Inflammatory macrophage treated with lipopolysaccharide for 4 hours (primary cell): ENCODE results near the gene PCDH15.

Experiments
- DNase-seq: peaks from one replicate; pipeline ENCODE4 v3.0.0-alpha.2; 2020

PCDH15 gene

DNA sequence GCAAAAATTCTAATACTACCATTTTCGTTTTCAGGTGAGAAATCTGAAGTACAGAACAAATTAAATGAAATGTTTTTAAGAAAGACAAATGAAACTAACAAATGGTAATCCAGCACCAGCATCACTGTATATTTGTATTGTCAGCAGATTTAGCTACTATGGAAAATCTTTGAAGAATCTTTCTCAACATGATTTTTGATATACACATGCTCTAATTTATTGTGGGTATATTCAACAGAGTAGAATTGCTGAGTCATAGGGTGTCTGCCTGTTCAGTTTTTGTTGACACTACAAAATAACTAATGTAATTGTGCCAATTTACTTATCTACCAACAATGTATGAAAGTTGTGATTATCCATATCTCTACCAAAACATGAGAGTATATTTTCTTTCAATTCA, 437.6 kb downstream of the PCDH15 start:
- DNase-seq: no peak

DNA sequence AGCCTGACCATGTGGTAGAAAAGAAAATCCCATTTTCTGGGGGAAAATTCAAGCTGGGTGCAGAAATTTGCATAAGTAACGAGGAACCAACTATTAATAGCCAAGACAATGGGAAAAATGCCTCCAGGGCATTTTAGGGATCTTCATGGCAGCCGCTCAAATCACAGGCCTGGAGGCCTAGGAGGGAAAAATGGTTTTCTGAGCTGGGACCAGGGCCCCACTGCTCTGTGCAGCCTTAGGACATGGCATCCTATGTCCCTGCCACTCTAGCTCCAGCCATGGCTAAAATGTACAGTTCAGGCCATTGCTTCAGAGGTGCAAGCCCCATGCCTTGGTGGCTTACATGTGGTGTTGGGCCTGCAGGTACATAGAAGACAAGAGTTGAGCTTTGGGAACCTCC, 459.0 kb downstream of the PCDH15 start:
- no peak for DNase-seq

DNA sequence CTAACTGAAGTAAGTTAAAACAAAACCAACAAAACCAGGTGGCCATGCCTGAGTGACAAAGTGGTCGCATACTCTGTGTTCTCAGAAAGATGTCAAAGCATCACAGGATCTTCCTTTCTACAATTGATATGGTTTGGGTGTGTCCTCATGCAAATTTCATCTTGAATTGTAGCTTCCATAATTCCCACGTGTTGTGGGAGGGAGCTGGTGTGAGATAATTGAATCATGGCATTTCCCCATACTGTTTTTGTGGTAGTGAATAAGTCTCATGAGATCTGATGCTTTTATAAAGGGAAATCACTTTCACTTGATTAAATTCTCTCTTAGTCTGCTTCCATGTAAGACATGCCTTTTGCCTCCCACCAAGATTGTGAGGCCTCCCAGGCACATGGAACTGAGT, 465.7 kb downstream of the PCDH15 start:
- no peak for DNase-seq

DNA sequence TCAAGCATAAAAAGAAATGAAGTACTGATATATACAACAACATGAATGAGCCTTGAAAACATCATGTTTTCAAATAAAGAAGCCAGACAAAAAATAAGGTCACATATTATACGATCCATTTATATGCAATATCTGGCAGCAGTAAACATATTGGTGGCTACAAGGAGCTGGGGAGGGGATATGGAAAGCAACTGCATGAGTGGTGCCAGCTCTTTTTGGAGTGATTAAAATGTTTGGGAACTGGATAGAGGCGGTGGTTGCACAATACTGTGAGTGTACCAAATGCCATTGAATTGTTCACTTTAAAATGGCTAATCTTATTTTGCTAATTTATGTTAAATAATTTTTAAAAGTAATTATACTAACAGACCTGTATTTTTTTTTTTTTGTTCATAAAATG, 481.7 kb downstream of the PCDH15 start:
- no peak for DNase-seq

DNA sequence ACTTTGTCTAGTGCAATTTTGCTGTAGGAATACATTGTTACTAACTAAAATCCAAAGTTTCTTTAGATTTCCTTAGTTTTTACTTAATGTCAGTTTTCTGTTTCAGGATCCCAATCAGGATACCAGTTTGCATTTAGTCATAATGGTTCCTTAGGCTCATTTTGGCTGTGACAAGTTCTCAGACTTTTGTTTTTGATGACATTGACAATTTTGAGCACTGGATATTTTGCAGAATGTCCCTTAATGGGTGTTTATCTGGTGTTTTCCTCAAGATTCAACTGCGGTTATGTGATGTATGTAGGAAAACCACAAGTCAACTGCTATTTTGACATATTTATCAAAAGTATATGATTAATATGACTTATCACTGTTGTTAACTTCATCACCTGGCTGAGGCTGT, 482.6 kb downstream of the PCDH15 start:
- no peak for DNase-seq

DNA sequence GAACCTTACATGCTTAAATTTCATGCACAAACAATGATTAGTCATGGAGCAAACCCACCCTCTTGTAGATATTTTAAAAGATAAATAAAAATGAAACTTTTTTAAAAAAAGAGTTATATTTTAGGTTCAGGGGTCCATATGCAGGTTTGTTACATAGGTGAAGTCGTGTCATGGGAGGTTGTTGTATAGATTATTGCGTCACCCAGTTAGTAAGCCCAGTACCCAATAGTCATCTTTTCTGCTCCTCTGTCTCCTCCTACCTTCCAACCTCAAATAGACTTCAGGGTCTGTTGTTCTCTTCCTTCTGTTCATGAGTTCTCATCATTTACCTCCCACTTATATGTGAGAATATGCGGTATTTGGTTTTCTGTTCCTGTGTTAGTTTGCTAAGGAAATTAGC, 486.6 kb downstream of the PCDH15 start:
- no peak for DNase-seq

DNA sequence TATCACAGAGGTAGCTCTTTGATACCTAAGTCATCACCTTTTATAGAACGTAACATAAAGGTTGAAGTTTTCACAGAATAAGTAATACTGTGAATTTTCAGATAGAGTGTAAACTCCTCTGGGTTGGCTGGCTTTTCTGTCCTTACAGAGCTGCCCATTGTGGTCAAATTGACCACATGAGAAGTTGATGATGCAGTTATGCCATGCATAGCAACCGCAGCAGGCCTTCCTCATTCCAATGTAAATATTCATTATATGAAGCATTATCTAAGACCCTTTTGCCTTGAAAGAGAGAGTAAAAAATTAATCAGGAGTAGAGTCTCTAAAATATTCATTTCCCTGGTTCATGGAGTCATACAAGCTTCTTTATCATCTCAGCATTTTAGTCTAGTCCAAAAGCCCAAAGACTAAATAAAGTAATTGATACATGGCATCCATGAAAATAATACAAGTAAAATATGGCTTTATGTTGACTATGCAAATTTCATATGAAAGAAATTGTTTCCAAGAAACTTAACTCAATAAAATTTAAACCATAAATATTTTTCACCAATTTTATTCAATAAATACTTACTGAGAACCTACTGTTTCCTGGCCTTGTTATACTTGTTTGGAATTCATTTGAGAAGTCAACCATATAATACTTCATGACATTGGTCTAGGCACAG, 516.4 kb downstream of the PCDH15 start:
- DNase-seq: no peak

DNA sequence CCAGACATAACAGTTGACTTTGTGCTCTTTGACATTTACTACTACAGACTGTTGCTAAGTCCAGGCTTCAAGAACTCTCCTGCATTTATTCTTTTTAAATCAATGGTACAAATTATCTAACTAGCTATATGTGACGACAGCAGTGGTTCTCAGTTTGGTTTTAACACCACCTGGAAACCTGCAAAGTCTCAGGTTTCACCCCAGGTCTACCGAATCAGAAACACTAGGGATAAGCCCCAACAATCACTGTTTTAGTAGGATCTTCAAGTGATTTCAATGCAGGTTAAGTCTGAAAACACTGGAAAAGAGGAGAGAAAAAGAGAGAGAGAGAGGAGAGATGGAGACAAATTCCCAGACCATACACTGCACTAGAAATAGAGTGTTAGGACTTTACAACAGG, 519.0 kb downstream of the PCDH15 start:
- DNase-seq: no peak

DNA sequence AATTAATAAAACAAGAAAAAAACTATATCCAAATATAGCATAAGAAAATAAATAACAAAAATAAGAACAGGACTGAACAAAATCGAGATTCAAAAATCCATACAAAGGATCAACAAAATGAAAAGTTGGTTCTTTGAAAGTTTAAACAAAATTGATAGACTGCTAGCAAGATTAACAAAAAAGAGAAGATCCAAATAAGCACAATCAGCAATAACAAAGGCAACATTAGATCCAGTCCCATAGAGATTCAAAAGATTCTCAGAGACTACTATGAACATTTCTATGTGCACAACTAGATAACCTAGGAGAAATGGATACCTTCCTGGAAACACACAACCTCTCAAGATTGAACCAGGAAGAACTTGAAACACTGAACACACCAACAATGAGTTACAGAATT, 534.6 kb downstream of the PCDH15 start:
- DNase-seq: no peak

DNA sequence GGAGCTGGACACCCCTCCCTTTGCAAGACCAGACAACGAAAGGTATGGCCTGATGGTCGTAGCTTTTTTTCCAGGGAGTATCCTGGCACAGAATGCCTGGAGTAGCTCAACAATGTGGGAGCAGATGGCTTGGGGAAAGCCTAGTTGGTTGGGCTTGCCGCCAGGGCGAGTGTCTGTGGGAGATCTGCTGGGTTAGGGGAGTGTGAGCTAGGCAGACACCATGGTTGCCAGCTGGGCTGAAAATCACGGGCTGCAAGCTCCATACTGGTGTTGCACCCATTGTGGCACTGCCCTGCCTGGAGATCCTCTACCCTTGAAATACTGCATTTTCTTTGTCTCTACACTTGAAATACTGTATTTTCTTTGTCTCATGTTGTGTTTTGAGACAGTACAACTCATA, 538.3 kb downstream of the PCDH15 start:
- DNase-seq: no peak

DNA sequence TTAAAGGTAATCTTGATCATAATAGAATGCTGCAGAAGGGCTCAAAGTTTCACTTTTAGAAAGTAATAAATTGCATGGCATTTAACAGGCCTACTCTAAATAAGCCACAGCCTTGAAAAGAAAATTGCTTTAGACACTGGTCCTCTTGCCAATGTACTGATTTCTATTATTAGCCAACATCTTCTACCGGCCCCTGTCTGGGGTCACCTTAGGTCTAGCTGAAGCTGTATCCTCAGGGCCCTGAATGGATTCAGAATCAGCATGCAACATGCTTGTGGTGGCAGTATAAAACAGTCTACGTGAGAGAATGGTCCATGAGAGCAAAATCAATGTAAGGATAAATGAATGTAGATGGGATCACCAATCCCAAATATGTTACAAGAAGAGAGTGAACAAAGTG, 541.9 kb downstream of the PCDH15 start:
- no peak for DNase-seq

DNA sequence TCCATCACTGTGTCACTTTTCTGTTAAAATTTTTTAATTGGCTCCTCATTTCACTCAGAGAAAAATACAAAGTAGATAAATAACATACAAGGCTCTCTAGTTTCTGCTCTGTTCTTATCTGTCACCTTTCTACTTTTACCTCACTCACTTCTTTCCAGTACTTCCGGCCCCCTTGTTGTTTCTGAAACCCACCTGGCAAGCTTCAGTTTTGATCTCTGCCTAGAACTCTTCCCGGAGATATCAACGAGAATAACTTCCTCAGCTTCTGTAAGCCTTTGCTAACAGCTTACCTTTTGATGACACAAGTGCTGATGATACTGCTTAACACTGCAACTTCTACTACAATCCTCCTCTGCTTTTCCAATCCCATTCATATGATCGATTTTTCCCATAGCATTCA, 566.2 kb downstream of the PCDH15 start:
- DNase-seq: no peak

DNA sequence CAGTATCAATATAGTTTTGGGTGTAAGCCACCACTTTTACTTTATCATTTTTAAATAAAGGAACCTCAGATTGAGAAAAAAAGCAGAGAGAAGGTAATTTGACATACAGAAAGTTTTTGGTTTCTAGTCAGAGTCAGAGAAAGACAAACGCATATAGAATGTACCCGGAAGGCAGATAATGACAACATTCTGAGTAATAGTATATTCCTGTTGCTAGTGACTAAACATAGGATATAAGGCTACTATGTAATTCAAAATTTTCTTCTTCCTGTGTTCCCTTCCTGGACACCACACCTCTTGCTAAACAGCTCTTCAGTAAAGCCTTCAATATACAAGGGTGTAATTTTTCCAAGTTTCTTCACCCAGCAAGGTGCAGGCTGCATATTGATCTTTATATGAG, 597.6 kb downstream of the PCDH15 start:
- DNase-seq: no peak

DNA sequence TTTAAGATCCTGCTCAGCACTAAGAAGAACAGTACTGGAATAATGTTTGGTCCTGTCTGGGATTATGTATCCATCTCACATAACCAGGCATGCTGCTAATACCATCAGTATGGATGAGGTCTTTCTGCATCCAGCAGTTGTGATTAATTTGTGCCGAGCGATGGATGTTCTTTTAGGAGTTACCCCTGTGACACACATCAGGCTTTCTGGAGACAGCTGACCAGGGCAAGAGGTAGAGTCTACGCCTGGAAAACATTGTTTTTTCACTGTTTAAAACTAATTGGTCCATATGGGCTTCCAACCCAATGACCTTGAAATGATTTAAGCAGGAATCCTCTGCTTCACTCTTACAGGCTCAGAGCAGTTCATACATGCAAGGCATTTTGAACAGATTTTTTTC, 603.0 kb downstream of the PCDH15 start:
- DNase-seq: no peak

DNA sequence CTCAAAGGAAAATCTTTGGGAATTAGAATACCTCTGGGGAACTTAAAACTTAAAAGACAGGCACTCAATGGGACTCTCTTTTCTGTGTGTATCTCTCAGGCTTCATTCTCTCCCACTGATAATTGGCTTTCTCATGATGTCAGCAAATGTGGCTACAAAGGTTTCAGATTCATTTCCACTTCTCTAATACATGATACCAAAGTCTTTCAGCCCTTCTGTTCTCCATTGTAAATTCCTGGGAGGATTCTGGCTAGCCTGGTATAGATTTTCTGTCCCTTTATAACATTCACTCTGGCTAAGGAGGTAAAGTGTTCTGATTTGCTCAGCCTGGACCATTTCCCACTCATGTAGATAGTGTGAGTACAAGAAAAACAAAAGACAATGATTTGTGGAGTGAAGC, 606.2 kb downstream of the PCDH15 start:
- DNase-seq: no peak

DNA sequence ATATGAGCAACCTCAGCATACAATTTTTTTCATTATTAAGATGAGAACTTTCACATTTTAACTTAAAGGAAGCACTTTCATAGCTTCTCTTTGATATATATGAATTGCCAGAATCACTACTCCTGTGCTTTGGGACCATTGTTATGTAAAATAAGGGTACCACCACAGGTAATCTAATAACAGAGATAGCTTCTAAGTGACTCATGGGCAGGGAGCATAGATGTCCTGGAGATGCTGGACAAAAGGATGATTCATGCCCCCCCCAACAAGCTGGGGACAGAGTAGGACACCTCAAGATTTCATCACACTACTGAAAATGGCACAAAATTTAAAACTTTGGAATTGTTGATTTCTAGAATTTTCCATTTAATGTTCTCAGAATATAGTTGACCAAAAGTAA, 641.1 kb downstream of the PCDH15 start:
- no peak for DNase-seq

DNA sequence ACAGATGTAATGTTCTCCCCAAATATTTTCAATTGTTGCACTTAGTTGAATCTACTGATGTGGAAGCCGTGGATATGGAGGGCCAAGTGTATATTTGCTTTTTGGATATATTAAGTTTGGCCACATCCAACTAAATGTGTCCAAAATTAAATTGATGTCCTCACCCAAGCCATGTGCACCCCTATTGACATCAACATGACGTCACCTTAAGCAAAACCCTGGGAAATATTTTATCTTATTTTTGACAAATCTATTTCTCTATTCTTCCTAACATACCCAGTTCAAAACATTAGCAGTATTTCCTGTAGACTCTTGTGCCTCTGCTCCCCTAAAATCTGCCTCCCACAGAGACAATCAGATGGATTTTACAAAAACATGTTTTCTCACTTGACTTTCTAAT, 652.5 kb downstream of the PCDH15 start:
- no peak for DNase-seq

DNA sequence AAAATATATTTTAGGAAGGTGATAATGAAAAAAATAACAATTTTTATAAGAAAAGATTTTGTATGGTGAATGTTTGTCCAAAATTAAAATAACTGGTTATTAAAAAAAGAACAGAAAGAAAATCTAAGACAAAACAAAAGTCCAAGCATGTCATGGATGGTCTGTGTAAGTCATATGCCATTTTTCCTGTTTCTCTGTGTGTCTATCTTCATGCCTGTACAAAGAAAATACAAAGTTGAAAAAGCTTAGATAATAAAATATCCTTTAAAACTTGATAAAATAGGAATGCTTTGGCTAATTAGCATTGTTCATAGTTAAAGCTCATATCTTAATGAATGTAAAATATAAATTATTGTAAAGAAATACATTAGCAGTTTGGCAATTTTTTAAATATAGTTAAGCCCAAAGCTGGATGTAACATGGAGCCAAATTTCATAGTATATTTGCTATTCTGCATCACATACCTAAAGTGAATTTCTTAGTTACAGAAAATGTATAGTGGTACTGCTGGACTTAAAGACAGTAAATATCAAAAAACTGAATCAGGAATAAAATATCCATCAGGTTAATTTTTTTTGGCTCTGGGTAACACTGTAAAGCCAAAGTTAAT, 661.1 kb downstream of the PCDH15 start:
- no peak for DNase-seq

DNA sequence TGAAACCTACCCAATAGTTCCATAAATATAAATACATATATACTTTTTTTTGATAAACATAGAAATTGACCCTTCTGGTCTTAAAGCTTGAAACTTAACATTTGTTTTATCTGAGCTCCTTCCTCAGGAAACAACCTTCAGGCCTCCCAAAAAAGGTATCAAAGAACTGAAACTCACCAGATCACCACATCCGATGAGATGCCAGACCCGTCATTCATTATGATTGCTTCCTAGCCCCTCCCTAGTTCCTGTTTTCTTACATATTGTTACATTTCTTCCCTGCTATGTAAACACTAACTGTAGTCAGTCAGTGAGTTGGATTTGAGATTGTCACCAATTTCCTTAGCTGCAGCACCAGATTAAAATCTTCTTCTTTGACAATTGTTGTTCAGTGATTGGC, 663.6 kb downstream of the PCDH15 start:
- no peak for DNase-seq

DNA sequence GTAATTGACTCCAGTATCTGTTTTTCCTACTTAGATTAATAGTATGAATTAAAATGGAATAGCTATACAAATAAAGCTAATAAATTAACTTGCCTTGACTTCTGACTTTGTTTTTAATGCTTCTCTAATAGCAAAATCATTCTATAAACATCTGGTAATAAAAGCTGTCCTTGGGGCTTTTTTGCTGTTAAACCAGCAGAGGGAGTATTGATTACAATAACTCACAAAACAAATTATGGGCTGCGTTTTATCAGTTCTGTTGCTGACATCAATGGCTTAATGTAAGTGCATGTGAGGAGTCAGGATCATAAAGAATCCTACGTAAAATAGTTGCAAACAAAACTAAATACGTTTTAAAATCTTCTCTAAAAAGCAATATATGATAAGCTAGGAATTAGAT, 667.8 kb downstream of the PCDH15 start:
- no peak for DNase-seq

DNA sequence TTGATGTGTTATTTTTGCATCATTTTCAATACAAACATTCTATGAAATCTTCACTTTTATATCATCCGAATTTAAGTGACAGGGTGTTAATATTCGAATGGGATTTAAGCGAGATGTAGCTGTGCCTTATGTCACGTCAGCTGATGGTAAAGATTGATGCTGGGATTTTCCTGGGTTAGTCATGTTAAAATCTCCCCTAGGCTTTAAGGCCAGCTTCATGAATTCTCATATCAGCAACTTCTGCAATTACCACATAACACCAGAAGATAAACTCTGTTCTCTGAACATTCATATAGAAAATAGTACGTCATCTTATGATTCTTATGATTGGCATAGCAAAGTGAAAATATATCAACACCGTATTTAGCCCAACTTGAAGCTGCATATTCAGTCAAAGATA, 669.2 kb downstream of the PCDH15 start:
- DNase-seq: no peak

DNA sequence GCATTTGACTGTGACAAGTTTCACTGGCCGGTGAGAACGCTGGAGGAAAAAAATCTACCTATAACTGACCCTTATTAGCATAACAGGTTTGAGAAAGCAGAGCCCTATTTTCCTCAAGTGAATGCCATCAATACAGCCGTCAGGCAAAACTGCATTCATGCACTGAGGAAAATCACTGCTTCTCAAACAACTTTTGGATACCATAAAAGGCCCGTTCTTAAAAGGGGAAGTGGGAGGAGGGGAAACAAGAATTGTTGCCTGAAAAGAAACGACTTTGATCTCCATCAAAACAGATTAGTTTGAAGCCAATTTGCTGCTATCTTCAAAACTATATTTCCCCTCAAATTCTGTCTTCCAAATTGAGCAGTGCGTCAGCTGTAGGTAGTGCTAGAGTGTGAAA, 670.6 kb downstream of the PCDH15 start:
- no peak for DNase-seq

DNA sequence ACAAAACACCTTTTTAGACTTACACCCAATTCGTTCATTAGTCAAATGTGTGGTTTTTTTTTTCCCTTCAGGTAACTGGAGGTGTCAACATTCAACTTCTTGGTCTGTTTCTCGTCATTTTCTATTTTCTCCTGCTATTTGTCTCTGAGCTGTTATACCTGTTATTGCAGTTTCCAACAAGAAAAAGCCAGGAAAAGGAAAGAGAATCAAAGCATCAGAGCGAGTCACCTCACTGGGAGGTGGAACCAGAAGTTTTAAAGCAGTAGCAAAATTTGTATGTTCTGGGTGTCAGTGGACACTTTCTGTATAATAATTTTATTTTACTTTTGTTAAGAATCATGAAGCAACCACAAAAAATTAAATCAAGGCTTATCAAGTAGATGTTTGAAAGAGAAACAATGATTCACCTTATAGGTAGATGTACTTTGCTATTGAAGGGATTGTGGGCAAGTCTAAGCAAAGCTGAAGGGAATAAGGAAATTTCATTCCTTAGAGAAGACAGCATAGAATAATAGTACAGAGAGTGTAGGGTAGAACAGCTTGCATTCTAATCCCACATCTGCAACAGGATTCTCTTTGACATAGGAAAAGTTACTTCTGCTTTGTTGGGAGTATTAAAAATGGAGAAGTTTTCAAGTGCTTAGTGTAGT, 675.8 kb downstream of the PCDH15 start:
- no peak for DNase-seq

DNA sequence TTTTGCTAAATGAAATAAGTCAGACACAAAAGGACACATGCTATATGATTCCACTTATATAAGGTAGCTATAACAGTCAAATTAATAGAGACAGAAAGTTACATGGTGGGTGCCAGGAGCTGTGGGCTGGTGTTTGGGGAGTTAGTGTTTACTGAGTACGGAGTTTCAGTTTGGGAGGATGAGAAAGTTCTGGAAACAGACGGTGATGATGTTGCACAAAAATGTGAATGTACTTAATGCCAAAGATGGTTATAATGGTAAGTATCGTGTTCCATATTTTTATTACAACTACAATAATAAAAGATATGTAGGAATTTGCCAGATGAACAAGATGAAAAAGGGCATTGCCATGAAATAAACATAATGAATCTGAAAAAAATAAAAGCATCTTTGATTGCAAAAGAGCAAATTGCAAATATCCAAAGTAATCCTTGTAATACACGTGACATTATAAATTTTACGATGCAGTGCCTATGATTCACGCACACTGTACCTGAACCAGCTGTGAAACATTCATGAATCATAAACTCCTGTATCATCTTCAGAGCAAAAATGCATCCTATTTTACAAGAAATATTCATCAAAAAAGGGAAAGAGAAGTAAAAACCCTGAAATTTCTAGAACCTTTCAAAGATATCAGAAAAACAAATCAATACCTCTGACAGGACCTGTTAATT, 676.7 kb downstream of the PCDH15 start:
- DNase-seq: no peak
